RWPE1 (cell line): ENCODE results near the gene MBD4.
"Not testable (repeated sequence)": the region's sequence is repeated elsewhere in the genome, so short reads cannot be mapped to it uniquely, and the experiment has no call there.

Source experiments
- CTCF ChIA-PET: fragments of 350-600 bp; sonication (Branson Sonifier 250); formaldehyde crosslinking; extraction: SDS; loops from one replicate; lab custom pipeline; 2021; lab: Yijun Ruan, JAX
- POLR2A ChIA-PET: fragments of 400-600 bp; formaldehyde crosslinking; extraction: SDS; loops from one replicate; lab custom pipeline; 2020; ENCODE audit warnings: antibody characterized with exemption; ENCODE audit not compliant: low non-redundant PET; lab: Yijun Ruan, JAX
- DNase-seq: peaks from one replicate; pipeline ENCODE4 v3.0.0; 2012; ENCODE audit warnings: low spot score
- H3K27ac ChIP-seq: fragments of 450-650 bp; 2 replicates; pipeline ENCODE4 v1.5.1; 2017
- TF ChIP-seq, protein P1 (sequence below): fragments of 450-650 bp; conservative IDR thresholded peaks from 2 replicates; pipeline ENCODE4 v1.5.1; 2017; ENCODE audit warnings: low read depth, mild to moderate bottlenecking

The MBD4 gene

DNA sequence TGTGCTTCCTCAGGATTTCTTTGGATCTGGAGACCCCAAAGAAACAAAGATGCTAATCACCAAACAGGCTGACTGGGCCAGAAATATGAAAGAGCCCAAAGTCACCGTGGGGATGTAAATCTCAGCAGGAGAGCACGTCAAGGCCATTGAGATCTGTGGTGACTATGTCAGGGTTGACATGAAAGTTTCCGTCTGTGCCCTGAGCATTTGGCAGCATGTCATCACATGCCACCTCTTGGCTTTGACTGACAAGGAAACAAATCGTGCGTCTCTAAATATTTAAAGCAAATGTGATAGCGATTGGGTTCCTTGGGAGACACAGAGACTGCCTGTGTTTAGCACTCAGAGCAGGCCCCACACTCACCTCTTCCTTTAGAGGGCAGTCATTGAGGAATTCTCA is 46.5 kb downstream of the MBD4 start:
- ChIA-PET POLR2A (no interaction called here), CTCF (no interaction called here)
- DNase-seq = no peak
- TF ChIP-seq, protein P1, sequence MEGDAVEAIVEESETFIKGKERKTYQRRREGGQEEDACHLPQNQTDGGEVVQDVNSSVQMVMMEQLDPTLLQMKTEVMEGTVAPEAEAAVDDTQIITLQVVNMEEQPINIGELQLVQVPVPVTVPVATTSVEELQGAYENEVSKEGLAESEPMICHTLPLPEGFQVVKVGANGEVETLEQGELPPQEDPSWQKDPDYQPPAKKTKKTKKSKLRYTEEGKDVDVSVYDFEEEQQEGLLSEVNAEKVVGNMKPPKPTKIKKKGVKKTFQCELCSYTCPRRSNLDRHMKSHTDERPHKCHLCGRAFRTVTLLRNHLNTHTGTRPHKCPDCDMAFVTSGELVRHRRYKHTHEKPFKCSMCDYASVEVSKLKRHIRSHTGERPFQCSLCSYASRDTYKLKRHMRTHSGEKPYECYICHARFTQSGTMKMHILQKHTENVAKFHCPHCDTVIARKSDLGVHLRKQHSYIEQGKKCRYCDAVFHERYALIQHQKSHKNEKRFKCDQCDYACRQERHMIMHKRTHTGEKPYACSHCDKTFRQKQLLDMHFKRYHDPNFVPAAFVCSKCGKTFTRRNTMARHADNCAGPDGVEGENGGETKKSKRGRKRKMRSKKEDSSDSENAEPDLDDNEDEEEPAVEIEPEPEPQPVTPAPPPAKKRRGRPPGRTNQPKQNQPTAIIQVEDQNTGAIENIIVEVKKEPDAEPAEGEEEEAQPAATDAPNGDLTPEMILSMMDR = no peak
- no peak overlapping the region for H3K27ac ChIP-seq

DNA sequence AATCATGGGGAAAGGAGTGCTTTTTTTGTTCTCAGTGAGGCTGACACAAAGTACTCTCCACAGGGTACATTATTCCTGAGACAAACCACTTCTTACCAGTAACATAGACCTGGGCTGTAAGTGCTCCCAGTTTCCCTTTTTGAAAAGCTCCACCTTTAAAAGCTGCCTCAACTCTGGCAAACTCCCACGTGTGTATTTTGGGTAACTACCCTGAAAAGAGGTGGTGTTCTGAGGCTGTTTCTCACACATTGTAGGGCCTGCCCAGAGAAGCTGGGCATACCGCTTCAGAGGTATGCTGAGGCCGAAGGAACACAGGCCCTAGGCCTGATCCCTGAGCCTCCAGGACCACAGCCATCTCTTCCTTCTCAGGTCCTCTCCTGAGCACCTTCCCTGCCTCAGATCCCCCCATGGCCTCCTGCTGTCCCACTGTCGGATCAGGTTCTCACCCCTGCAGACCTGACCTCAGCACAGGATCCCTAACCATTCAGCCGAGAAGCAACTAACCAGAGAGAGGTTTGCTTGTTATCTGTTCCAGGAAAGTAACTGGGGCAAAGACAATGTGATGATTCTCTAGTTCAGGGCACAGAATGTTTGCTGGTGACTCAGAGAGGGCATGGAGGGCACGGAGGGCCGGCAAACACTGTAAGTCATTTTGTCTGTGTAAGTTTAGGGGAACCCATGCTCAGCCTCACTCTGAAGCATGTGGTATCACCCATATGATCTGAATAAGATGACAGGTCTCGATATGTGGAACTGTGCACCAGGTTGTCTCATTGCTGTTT is 47.5 kb downstream of the MBD4 start:
- POLR2A ChIA-PET, H3K27ac ChIP-seq, CTCF ChIA-PET, DNase-seq: not testable (repeated sequence)

DNA sequence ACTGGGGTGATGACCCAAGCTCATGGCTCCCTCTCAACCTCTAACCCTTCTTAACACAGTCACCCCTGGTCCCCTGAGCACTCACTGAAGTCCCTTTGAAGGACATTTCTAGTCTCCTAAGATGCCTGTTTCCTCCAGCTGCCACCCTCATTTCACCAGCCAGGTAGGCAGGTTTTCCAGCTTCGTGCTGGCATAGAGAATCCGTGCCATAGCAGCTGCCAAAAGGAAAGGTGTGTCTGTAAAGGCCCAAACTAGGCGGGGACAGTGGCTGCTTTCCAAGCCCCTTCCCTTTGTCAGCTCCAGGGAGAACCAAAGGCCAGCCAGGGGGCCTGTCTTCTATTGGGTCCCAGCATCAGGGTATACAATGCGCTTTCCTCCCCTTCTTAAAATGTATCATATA is 48.2 kb downstream of the MBD4 start:
- CTCF ChIA-PET = interaction anchor here (0.5 kb wide), 1 partner anchor 390 kb away, joined by 3 read pairs; no protein-coding TSS in a partner anchor
- H3K27ac ChIP-seq, POLR2A ChIA-PET, DNase-seq: not testable (repeated sequence)

DNA sequence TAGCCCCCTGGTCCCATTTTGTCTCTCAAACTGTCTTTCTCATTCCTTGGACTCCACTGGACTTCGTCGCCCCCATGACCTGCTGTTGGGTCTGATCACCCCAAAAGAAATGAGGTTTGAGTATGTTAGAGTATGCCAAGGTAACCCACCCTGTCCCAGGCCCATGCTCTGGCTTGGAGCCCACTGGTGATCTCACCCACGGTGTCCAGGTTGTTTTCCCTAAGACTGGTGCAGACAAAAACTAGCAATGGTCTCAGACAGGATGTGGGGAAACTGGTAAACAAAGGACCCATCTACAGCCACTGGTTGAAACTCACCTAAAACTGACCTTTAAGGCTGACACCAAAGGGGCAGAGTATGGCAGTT is 50.2 kb downstream of the MBD4 start:
- TF ChIP-seq, protein P1 = no peak
- H3K27ac ChIP-seq = peak overlapping the region; percentile 48
- DNase-seq = no peak
- POLR2A ChIA-PET = no interaction called here
- CTCF ChIA-PET = no interaction called here

DNA sequence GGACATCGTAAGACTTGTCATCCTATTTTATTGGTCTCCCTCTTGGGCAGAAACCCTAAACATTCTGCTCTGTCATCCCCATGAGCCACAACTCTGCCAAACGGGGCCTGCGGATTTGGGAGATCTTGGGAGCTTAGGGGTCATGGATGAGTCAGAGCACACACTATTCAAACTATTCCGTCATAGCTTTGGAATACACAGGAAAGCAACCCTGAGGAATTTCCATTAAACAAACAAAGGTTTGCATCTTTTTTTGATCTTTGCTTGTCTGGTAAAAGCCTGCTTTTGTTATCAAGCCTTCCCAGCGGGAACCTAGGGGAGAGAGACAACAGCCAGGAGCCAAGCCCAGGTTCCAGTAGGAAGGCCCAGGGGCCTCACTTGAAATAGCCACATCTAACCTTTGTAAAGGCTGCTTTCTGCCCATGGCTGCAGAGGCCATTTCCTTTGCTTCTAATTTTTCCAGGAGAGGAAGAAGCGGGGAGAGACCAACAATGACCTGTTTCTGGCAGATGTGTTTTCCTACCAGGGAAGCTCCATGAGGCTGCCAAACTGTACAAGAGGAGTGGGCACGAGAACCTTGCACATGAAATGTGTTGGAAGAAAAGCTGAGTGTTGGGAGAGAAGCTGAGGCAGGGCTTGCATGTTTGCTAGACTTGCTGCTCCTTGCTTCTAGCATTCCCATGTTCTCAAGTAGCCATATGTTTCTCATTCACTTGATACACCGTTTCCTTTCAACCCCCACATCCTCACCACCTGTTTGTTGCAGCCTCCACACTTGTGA is 50.8 kb downstream of the MBD4 start:
- POLR2A ChIA-PET, CTCF ChIA-PET, DNase-seq: not testable (repeated sequence)
- H3K27ac ChIP-seq = peak overlapping the region; percentile 48

DNA sequence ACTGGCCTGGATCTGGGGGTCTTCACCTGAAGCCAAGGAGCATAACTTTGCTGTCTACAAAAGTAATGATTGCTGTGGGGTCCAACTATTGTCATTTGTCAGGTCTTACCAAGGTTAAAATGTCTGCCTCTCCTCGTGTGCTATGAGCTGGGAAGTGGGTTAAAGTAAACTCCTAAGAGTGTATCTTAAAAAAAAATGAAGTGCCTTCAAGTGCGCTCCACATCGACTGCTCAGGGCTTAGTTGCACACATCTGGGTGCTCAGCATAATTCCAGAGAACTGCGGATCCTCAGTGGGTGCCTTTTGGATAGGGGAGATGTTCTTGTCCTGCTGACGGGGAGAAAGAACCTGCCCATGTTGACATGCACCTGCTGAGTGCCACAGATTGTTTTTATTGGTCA is 52.3 kb downstream of the MBD4 start:
- ChIA-PET CTCF (no interaction called here), POLR2A (interaction anchor here (0.6 kb wide), 1 partner anchor 60 kb away, joined by 10 read pairs; no protein-coding TSS in a partner anchor)
- no peak overlapping the region for H3K27ac ChIP-seq
- DNase-seq = no peak
- TF ChIP-seq, protein P1 = no peak

DNA sequence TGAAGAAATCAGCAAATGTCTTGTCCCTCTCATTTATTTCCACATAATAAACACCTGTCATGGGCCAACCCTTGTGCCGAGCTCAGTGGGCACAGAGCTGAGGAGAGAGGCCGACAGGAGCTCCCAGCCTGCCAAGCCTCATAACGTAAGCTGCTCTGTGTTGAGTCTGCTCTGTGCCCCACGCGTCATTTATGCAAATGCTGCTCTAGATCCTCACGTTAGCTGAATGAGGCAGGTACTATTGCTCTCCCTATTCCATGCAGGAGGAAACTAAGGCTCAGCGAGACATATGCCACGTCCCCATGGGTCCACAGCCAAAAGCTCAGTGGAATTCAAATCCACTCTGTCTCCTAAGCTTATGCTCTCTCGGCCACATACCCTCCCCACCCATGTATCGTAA is 52.8 kb downstream of the MBD4 start:
- TF ChIP-seq, protein P1 = no peak
- ChIA-PET POLR2A (interaction anchor here (0.6 kb wide), 1 partner anchor 59 kb away, joined by 10 read pairs; no protein-coding TSS in a partner anchor), CTCF (no interaction called here)

DNA sequence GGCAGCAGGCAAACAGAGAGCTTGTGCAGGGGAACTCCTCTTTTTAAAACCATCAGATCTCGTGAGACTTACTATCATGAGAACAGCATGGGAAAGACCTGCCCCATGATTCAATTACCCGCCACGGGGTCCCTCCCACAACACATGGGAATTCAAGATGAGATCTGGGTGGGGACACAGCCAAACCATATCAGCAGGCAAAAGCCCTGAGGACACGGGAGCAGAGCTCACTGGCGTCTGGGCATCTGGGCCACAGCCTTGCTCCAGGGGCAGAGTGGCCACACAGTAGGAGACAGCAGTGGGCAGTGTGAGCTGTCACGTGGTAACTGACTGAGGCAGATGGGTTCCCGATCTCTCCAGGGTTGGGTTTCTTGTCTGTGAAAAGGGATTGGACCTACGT is 54.2 kb downstream of the MBD4 start:
- H3K27ac ChIP-seq, DNase-seq, POLR2A ChIA-PET, CTCF ChIA-PET: not testable (repeated sequence)

More for the DNA sequence above, 52.8 kb downstream of the MBD4 start:
- H3K27ac ChIP-seq = no peak overlapping the region
- no peak for DNase-seq
